Ishikawa (cell line): Measurements from ENCODE around the gene TBC1D2B.

ENCODE experiments used
- CEBPB ChIP-seq: IDR thresholded peaks from 2 replicates; pipeline ENCODE4 v1.6.1; 2012
- CREB1 ChIP-seq: IDR thresholded peaks from 2 replicates; pipeline ENCODE4 v1.6.1; 2012; ENCODE audit warnings: low read depth
- EGR1 ChIP-seq: IDR thresholded peaks from 2 replicates; pipeline ENCODE4 v1.6.1; 2012
- EP300 ChIP-seq: IDR thresholded peaks from 2 replicates; pipeline ENCODE4 v1.6.1; 2012; ENCODE audit warnings: borderline replicate concordance
- FOXM1 ChIP-seq: IDR thresholded peaks from 2 replicates; pipeline ENCODE4 v1.6.1; 2012; ENCODE audit warnings: low read depth, borderline replicate concordance
- NFIC ChIP-seq: IDR thresholded peaks from 2 replicates; pipeline ENCODE4 v1.6.1; 2012
- RAD21 ChIP-seq: IDR thresholded peaks from 2 replicates; pipeline ENCODE4 v1.6.1; 2012; ENCODE audit warnings: low read depth
- TAF1 ChIP-seq: IDR thresholded peaks from 2 replicates; pipeline ENCODE4 v1.6.1; 2012; ENCODE audit warnings: low read depth, mild to moderate bottlenecking
- TCF12 ChIP-seq: IDR thresholded peaks from 2 replicates; pipeline ENCODE4 v1.6.1; 2012; ENCODE audit warnings: low read depth
- TEAD4 ChIP-seq: IDR thresholded peaks from 2 replicates; pipeline ENCODE4 v1.6.1; 2012
- YY1 ChIP-seq: IDR thresholded peaks from 2 replicates; pipeline ENCODE4 v1.6.1; 2012; ENCODE audit warnings: low read depth
- ZBTB7A ChIP-seq: IDR thresholded peaks from 2 replicates; pipeline ENCODE4 v1.6.1; 2012; ENCODE audit warnings: low read depth
- TF ChIP-seq, protein P1 (sequence below): IDR thresholded peaks from 2 replicates; pipeline ENCODE4 v1.6.1; 2012; ENCODE audit warnings: low read depth, mild to moderate bottlenecking
- TF ChIP-seq, protein P2 (sequence below): IDR thresholded peaks from 2 replicates; pipeline ENCODE4 v1.6.1; 2012
- TF ChIP-seq, protein P3 (sequence below): IDR thresholded peaks from 2 replicates; pipeline ENCODE4 v1.6.1; 2012

The TBC1D2B gene

DNA sequence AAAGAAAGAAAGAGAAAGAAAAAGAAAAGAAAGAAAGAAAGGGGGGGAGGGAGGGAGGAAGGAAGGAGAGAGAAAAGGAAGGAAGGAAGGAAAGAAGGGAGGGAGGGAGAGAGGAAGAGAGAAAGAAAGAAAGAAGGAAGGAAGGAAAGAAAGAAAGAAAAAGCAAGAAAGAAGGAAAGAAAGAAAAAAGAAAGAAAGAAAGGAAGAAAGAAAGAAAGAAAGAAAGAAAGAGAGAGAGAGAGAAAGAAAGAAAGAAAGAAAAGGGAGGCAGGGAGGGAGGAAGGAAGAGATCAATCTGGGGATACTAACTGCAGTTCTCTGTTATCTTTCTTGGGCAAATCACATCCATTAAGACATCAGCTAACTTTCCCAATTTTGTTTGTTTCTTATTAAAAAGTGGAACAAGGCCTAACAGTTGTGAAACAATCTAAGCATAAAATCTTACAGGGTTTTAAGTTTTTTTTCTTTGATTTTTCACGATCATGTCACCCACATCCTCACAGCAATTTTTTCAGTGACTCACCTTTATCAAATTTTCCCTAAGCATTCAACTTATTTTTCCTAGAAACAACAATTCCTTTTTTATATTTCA is 36.8 kb downstream of the TBC1D2B start:
- TF ChIP-seq, protein P1, sequence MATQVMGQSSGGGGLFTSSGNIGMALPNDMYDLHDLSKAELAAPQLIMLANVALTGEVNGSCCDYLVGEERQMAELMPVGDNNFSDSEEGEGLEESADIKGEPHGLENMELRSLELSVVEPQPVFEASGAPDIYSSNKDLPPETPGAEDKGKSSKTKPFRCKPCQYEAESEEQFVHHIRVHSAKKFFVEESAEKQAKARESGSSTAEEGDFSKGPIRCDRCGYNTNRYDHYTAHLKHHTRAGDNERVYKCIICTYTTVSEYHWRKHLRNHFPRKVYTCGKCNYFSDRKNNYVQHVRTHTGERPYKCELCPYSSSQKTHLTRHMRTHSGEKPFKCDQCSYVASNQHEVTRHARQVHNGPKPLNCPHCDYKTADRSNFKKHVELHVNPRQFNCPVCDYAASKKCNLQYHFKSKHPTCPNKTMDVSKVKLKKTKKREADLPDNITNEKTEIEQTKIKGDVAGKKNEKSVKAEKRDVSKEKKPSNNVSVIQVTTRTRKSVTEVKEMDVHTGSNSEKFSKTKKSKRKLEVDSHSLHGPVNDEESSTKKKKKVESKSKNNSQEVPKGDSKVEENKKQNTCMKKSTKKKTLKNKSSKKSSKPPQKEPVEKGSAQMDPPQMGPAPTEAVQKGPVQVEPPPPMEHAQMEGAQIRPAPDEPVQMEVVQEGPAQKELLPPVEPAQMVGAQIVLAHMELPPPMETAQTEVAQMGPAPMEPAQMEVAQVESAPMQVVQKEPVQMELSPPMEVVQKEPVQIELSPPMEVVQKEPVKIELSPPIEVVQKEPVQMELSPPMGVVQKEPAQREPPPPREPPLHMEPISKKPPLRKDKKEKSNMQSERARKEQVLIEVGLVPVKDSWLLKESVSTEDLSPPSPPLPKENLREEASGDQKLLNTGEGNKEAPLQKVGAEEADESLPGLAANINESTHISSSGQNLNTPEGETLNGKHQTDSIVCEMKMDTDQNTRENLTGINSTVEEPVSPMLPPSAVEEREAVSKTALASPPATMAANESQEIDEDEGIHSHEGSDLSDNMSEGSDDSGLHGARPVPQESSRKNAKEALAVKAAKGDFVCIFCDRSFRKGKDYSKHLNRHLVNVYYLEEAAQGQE, result no peak
- TF ChIP-seq, protein P2, sequence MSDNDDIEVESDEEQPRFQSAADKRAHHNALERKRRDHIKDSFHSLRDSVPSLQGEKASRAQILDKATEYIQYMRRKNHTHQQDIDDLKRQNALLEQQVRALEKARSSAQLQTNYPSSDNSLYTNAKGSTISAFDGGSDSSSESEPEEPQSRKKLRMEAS, result no peak
- TF ChIP-seq CEBPB (no peak), EP300 (no peak), NFIC (no peak), TCF12 (no peak), YY1 (no peak), CREB1 (no peak), ZBTB7A (no peak), TAF1 (no peak), TEAD4 (no peak), FOXM1 (no peak), RAD21 (no peak)
- TF ChIP-seq, protein P3, sequence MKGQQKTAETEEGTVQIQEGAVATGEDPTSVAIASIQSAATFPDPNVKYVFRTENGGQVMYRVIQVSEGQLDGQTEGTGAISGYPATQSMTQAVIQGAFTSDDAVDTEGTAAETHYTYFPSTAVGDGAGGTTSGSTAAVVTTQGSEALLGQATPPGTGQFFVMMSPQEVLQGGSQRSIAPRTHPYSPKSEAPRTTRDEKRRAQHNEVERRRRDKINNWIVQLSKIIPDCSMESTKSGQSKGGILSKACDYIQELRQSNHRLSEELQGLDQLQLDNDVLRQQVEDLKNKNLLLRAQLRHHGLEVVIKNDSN, result no peak

DNA sequence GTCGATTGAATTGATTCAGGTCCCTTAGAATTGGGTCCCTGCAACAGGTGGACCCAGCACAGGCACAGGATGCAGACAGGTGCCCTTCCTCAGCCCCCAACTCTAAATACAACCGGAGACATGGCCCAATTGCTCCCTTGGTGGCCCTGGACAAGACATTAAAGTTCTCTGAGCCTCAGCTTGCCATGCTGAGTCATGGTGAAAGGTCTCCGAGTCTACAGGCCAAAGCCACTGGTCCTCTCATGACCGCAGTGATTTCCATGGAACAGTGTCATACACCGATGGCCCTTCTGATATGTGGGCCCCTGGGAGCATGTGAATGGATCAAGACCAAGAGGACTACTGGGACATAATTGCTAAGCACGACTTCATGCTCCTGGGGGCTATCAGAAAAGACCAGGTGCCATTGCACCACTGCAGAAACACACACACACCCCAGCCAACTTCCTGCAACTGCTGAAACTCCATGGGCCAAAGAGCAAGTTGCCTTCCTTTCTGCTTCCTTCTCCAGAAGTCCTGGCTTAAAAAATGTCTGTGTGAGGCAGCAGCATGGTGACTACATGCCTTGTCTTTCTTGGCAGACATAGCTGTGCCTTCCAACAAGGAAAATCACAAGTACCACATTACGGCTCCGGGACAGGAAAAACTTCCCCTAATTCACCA is 38.8 kb downstream of the TBC1D2B start:
- TF ChIP-seq EP300, result no peak
- no peak for TF ChIP-seq NFIC
- no peak for TF ChIP-seq RAD21
- TF ChIP-seq CREB1, result no peak
- TF ChIP-seq, protein P3, result no peak
- TF ChIP-seq, protein P1, result no peak
- no peak for TF ChIP-seq CEBPB
- TF ChIP-seq, protein P2, result no peak
- no peak for TF ChIP-seq ZBTB7A
- TF ChIP-seq TAF1, result no peak
- no peak for TF ChIP-seq TEAD4

DNA sequence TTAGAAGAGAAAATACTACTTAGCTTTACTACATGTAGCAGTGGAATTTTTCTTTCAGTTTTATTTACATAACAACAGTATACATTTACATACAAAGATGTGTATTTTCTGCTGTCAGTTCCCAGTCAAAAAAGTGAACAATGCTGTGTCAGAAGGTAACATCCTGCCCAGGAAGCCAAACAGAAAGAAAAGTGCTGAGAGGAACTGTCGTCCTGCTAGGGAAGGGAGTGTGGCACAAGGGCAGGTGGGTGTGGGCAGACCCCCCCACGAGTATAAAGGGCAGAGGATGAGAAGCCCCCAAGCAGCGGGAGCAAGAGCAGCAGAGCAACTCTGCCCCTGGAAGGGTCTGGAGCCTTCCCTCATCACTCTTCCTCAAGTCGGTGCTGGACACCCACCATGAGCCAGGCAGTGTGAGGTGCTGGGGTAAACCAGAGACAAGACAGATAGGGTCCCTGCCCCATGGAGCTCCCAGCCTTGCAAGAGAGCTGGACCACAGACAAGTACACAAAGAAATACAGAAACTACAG is 39.7 kb downstream of the TBC1D2B start:
- TF ChIP-seq CEBPB, result no peak
- TF ChIP-seq EGR1, result no peak
- no peak for TF ChIP-seq TCF12
- no peak for TF ChIP-seq TEAD4
- TF ChIP-seq, protein P2, result no peak

DNA sequence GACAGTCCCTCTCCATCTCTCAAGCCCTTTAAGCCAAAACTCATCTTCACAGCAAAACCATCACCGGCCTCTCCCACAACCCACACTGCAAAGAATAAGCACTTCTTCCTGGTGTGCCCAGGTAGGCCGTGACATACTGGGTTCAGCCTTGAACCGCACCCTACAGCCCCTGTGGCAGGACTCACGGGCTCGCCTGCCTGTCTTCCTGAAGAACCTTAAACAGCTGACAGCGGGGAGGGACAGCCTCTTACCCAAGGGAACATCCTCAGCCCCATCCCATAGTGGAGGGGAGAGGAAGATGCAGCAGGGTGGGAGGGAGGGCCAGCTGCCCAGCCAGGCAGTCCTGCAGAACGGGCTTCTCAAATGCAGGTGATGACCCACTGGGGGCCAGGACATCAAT is 40.2 kb downstream of the TBC1D2B start:
- TF ChIP-seq ZBTB7A (no peak), EGR1 (no peak), NFIC (no peak), TCF12 (no peak), CREB1 (no peak)
- TF ChIP-seq, protein P3, result no peak

DNA sequence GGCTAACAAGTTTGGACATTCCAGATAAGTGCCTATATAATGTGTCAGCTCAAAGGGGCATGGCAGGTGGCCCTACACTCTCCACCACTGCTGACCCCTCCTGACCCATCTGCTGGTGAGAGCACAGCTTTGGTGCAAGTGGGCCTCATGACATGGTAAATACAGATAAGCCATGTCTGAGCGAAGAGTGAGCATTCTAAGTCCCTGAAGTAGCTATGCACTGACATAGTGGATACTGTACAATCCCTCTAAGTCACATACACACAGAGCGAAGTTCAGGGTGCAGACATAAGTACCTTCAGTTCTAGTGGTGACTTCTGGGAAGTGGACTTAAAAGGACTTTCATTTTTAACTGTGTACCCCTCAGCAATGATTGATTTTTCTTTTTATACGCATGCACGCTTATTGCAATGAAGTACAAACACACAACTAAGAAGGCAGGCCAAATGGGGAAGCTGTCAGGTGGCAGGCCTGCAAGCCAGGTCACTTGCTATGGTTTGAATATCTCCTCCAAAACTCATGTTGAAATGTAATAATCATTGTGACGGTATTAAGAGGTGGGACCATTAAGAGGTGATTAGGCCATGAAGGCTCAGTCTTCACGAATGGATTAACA is 41.5 kb downstream of the TBC1D2B start:
- no peak for TF ChIP-seq NFIC
- TF ChIP-seq CEBPB, result no peak
- TF ChIP-seq TAF1, result no peak
- TF ChIP-seq YY1, result no peak
- TF ChIP-seq, protein P3, result no peak
- TF ChIP-seq EP300, result no peak
- TF ChIP-seq RAD21, result no peak
- TF ChIP-seq, protein P1, result no peak
- TF ChIP-seq EGR1, result no peak
- TF ChIP-seq FOXM1, result no peak
- TF ChIP-seq, protein P2, result no peak
- TF ChIP-seq TCF12, result no peak
- TF ChIP-seq ZBTB7A, result no peak
- TF ChIP-seq CREB1, result no peak
- TF ChIP-seq TEAD4, result no peak
